PFSK-1 (cell line): Measurements from ENCODE around the gene FOXO3.

Experiments used
- FOXP2 ChIP-seq: optimal IDR thresholded peaks from 2 replicates; pipeline ENCODE3; 2011; ENCODE audit warnings: borderline replicate concordance, control low read depth, inconsistent platforms; ENCODE audit not compliant: insufficient read depth; ENCODE audit errors: extremely low read length, extremely low read depth
- POLR2AphosphoS5 ChIP-seq: IDR thresholded peaks from 2 replicates; pipeline ENCODE4 v1.6.1; 2012; ENCODE audit warnings: low read depth, mild to moderate bottlenecking, control low read depth, low read length, moderate library complexity
- REST ChIP-seq, 2 experiments: IDR thresholded peaks; 2 replicates each; pipeline versions ENCODE4 v1.6.1 to v1.8.0; 2011 to 2012; ENCODE audit warnings: low read depth in 2 of 2, low read length in 2 of 2, control low read depth in 1 of 2, inconsistent platforms in 1 of 2, mild to moderate bottlenecking in 1 of 2, moderate library complexity in 1 of 2; ENCODE audit not compliant: insufficient read depth in 1 of 2
- SIN3A ChIP-seq: IDR thresholded peaks from 2 replicates; pipeline ENCODE4 v1.6.1; 2012; ENCODE audit warnings: mild to moderate bottlenecking, low read length, moderate library complexity, borderline replicate concordance; ENCODE audit not compliant: insufficient read depth
- TAF1 ChIP-seq: IDR thresholded peaks from 2 replicates; pipeline ENCODE4 v1.6.1; 2012; ENCODE audit warnings: low read length, control low read depth, borderline replicate concordance; ENCODE audit not compliant: insufficient read depth

Gene FOXO3

GRCh38 chr6:108585359-108585758, 24.6 kb downstream of the FOXO3 start:
- TF ChIP-seq POLR2AphosphoS5, result no peak
- no peak for TF ChIP-seq SIN3A
- TF ChIP-seq TAF1, result no peak
- TF ChIP-seq REST (IDR thresholded peaks at IDR 0.05; ENCODE audit: insufficient read depth in 1 of 2, low read depth in 2 of 2, low read length in 2 of 2), result no peak
- TF ChIP-seq FOXP2, result no peak

DNA sequence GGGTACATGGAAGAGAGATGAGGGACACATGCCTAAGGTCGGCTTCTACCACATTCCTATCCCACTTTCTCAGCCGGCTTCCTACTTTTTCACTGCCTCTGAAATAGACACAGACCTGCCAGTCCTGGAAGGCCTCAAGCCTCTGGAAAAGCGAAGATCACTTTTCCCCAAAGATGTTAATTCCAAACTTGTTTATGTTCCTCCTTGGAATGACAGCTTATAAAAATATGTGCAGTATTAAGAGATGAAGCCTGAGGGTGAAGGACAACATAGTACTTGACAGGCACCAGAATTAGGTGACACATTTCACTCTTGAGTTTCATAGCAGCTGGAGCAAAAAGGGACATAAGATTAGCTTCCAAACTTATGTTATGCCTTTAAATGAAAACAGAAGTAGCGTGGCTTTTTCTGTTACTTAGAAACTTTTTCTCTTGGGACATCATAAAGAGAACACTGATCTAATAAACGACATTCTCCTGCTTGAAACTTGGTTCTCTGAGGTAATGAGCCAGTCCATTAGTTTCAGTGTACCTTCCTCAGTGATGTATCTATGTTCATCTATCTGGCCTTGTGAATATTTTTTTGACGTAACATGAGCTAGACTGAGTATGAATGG, 25.3 kb downstream of the FOXO3 start:
- TF ChIP-seq TAF1, result no peak
- TF ChIP-seq REST (IDR thresholded peaks at IDR 0.05; ENCODE audit: insufficient read depth in 1 of 2, low read depth in 2 of 2, low read length in 2 of 2), result no peak
- no peak for TF ChIP-seq FOXP2
- TF ChIP-seq POLR2AphosphoS5, result no peak

- TF ChIP-seq TAF1, result no peak
- no peak for TF ChIP-seq FOXP2
- no peak for TF ChIP-seq POLR2AphosphoS5
- no peak for TF ChIP-seq SIN3A
- no peak for TF ChIP-seq REST (IDR thresholded peaks at IDR 0.05; ENCODE audit: insufficient read depth in 1 of 2, low read depth in 2 of 2, low read length in 2 of 2)
These were observed 26.7 kb downstream of the FOXO3 start for GRCh38 chr6:108587258-108588059.

DNA sequence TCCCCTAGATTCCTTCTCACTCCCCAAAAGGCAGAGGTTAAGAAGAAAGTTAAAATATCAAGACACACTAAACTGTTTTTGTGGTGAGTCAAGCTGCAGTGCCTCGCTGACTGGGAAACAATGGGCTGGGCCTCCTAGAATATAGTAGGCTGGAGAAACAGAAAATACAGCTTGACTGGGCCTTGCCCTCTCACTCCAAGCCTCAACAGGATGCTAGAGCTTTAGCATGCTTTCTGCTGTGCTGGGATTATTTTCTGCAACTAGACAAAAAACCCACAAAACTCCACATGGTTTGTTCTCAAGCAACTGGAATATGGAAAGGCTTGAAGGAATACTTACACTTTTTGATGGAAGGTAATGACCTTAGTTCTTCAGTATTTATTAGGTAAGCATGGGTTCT, 27.9 kb downstream of the FOXO3 start:
- TF ChIP-seq POLR2AphosphoS5 (no peak), REST (IDR thresholded peaks at IDR 0.05; ENCODE audit: insufficient read depth in 1 of 2, low read depth in 2 of 2, low read length in 2 of 2) (no peak), FOXP2 (no peak), SIN3A (no peak), TAF1 (no peak)
